H1 (cell line): ENCODE results near the gene EXOSC5. TPM values are rescaled to one million over a fixed set of nuclear protein-coding genes. Genes with fewer than 3 reads are reported as not detected.

Experiments
- CTCF ChIA-PET: fragments of 300-600 bp; sonication (Branson Sonifier 250); formaldehyde crosslinking; loops from one replicate; lab custom pipeline; 2021; ENCODE audit not compliant: partially characterized antibody; lab: Charles Lee
- POLR2A ChIA-PET: fragments of 300-600 bp; sonication (Branson Sonifier 250); formaldehyde crosslinking; loops from one replicate; lab custom pipeline; 2021; ENCODE audit warnings: inconsistent platforms; ENCODE audit not compliant: partially characterized antibody; lab: Charles Lee
- DNase-seq, 2 experiments: peaks; one replicate each; pipeline versions ENCODE4 v3.0.0 to v3.0.0-alpha.2; 2010 to 2022; ENCODE audit warnings: low spot score in 2 of 2, low read depth in 1 of 2, mixed read lengths in 1 of 2
- FAIRE-seq: peaks from 2 replicates; lab custom pipeline; 2011; peaks lifted over from hg19 to GRCh38; lab: Jason Lieb, UNC
- H2AFZ ChIP-seq: 2 replicates; pipeline ENCODE4 v1.8.1; 2012; ENCODE audit warnings: low read length, inconsistent platforms
- H2AK5ac ChIP-seq: 2 replicates; pipeline ENCODE4 v1.6.1; 2013; ENCODE audit warnings: low read depth, low read length
- H2BK120ac ChIP-seq: replicated peaks from 2 replicates; pipeline ENCODE3; 2013; ENCODE audit warnings: low read depth, low read length, inconsistent platforms
- H2BK12ac ChIP-seq: 2 replicates; pipeline ENCODE4 v1.6.1; 2013; ENCODE audit warnings: low read depth, low read length
- H2BK15ac ChIP-seq: 2 replicates; pipeline ENCODE4 v1.6.1; 2013; ENCODE audit warnings: low read length
- H2BK20ac ChIP-seq: 2 replicates; pipeline ENCODE4 v1.6.1; 2013; ENCODE audit warnings: low read length
- H2BK5ac ChIP-seq: 2 replicates; pipeline ENCODE4 v1.6.1; 2013; ENCODE audit warnings: low read depth, low read length
- H3K14ac ChIP-seq: 2 replicates; pipeline ENCODE4 v1.6.1; 2013; ENCODE audit warnings: inconsistent platforms; ENCODE audit not compliant: insufficient read length
- H3K18ac ChIP-seq: 2 replicates; pipeline ENCODE4 v1.6.1; 2013; ENCODE audit warnings: low read length; ENCODE audit errors: extremely low read depth
- H3K23ac ChIP-seq: 2 replicates; pipeline ENCODE4 v1.6.1; 2013; ENCODE audit warnings: inconsistent platforms; ENCODE audit not compliant: insufficient read length
- H3K23me2 ChIP-seq: 2 replicates; pipeline ENCODE4 v1.6.1; 2013; ENCODE audit warnings: low read depth, low read length
- H3K27ac ChIP-seq: 2 replicates; pipeline ENCODE4 v1.6.1; 2011; ENCODE audit warnings: low read depth, low read length, inconsistent platforms
- H3K27me3 ChIP-seq, 4 experiments: replicated peaks in 1 of 4; 1 replicate in 1 of 4; 2 replicates in 3 of 4; pipeline versions ENCODE4 v1.6.1 to v1.8.1; 2011 to 2013; ENCODE audit warnings: low read length in 3 of 4, mild to moderate bottlenecking in 3 of 4, inconsistent platforms in 2 of 4, mixed read lengths in 2 of 4, moderate library complexity in 1 of 4; ENCODE audit not compliant: control insufficient read depth in 3 of 4, insufficient read depth in 3 of 4; ENCODE audit errors: extremely low read depth in 1 of 4
- H3K36me3 ChIP-seq, 4 experiments: 2 replicates each; pipeline versions ENCODE4 v1.6.1 to v1.8.1; 2011 to 2013; ENCODE audit warnings: mild to moderate bottlenecking in 4 of 4, low read length in 3 of 4, moderate library complexity in 2 of 4, control low read depth in 1 of 4, inconsistent platforms in 1 of 4; ENCODE audit not compliant: insufficient read depth in 4 of 4, control insufficient read depth in 2 of 4
- H3K4ac ChIP-seq: replicated peaks from 2 replicates; pipeline ENCODE3; 2013; ENCODE audit warnings: low read length, low read depth, mixed read lengths, inconsistent platforms; ENCODE audit not compliant: insufficient read length
- H3K4me1 ChIP-seq, 4 experiments: replicated peaks in 1 of 4; 1 replicate in 1 of 4; 2 replicates in 3 of 4; pipeline versions ENCODE4 v1.6.1 to v1.8.1; 2011 to 2013; ENCODE audit warnings: low read length in 3 of 4, inconsistent platforms in 2 of 4, mixed read lengths in 1 of 4; ENCODE audit not compliant: insufficient read depth in 4 of 4, control insufficient read depth in 3 of 4
- H3K4me2 ChIP-seq, 2 experiments: 2 replicates each; pipeline versions ENCODE4 v1.6.1 to v1.8.1; 2011 to 2013; ENCODE audit warnings: low read depth in 2 of 2, low read length in 2 of 2, control low read depth in 1 of 2, inconsistent platforms in 1 of 2, mild to moderate bottlenecking in 1 of 2; ENCODE audit not compliant: insufficient read depth in 1 of 2
- H3K4me3 ChIP-seq, 4 experiments: fragments of 200-600, 300-600 bp in 1 of 4; sonication (generic), shearing (Covaris generic), sonication (Bioruptor Twin) in 1 of 4; 2 replicates each; pipeline versions ENCODE4 v1.5.1 to v1.8.1; 2011 to 2016; ENCODE audit warnings: low read length in 4 of 4, low read depth in 3 of 4, control low read depth in 2 of 4, inconsistent platforms in 2 of 4, mild to moderate bottlenecking in 2 of 4, mixed read lengths in 1 of 4, moderate library complexity in 1 of 4; ENCODE audit not compliant: insufficient read depth in 2 of 4; ENCODE audit errors: extremely low read depth in 1 of 4
- H3K56ac ChIP-seq: replicated peaks from 2 replicates; pipeline ENCODE3; 2013; ENCODE audit warnings: low read depth, mild to moderate bottlenecking, mixed read lengths, low read length, inconsistent platforms; ENCODE audit not compliant: insufficient read length
- H3K79me1 ChIP-seq: 2 replicates; pipeline ENCODE4 v1.6.1; 2013; ENCODE audit warnings: low read depth, low read length, control low read depth
- H3K79me2 ChIP-seq, 2 experiments: 2 replicates each; pipeline versions ENCODE4 v1.6.1 to v1.8.1; 2012 to 2013; ENCODE audit warnings: low read length in 2 of 2, mild to moderate bottlenecking in 2 of 2, inconsistent platforms in 1 of 2; ENCODE audit not compliant: insufficient read depth in 2 of 2, control insufficient read depth in 1 of 2
- H3K9ac ChIP-seq, 4 experiments: replicated peaks in 1 of 4; 1 replicate in 1 of 4; 2 replicates in 3 of 4; pipeline versions ENCODE4 v1.6.1 to v1.8.1; 2011 to 2013; ENCODE audit warnings: low read depth in 3 of 4, low read length in 3 of 4, control low read depth in 2 of 4, mild to moderate bottlenecking in 2 of 4, moderate library complexity in 2 of 4, inconsistent platforms in 1 of 4; ENCODE audit errors: extremely low read depth in 1 of 4
- H3K9me3 ChIP-seq, 2 experiments: 2 replicates each; pipeline versions ENCODE4 v1.6.1 to v1.8.1; 2012 to 2013; ENCODE audit warnings: mild to moderate bottlenecking in 2 of 2, moderate library complexity in 2 of 2, control low read depth in 1 of 2, inconsistent platforms in 1 of 2, low read depth in 1 of 2, low read length in 1 of 2, mixed read lengths in 1 of 2; ENCODE audit not compliant: insufficient read depth in 2 of 2
- H4K20me1 ChIP-seq, 2 experiments: replicated peaks in 1 of 2; 2 replicates each; pipeline versions ENCODE3 to v1.8.1; 2011 to 2013; ENCODE audit warnings: inconsistent platforms in 2 of 2, low read length in 2 of 2, mild to moderate bottlenecking in 1 of 2; ENCODE audit not compliant: insufficient read depth in 2 of 2, control insufficient read depth in 1 of 2
- H4K5ac ChIP-seq: 2 replicates; pipeline ENCODE4 v1.6.1; 2013; ENCODE audit warnings: low read length, low read depth, mixed read lengths, inconsistent platforms; ENCODE audit not compliant: insufficient read length
- H4K8ac ChIP-seq: 2 replicates; pipeline ENCODE4 v1.8.0; 2013; ENCODE audit warnings: mild to moderate bottlenecking, moderate library complexity, low read length, inconsistent platforms; ENCODE audit not compliant: insufficient read depth; ENCODE audit errors: extremely low read depth
- H4K91ac ChIP-seq: replicated peaks from 2 replicates; pipeline ENCODE3; 2013; ENCODE audit warnings: low read length, mixed read lengths, inconsistent platforms; ENCODE audit not compliant: insufficient read length
- BRCA1 ChIP-seq: IDR thresholded peaks from 2 replicates; pipeline ENCODE4 v1.6.1; 2012; ENCODE audit warnings: low read depth, low read length, improper control_type of control experiment
- CHD1 ChIP-seq: IDR thresholded peaks from 2 replicates; pipeline ENCODE4 v1.6.1; 2012; ENCODE audit warnings: low read depth, low read length, improper control_type of control experiment
- FOSL1 ChIP-seq: IDR thresholded peaks from 2 replicates; pipeline ENCODE4 v1.6.1; 2011; ENCODE audit warnings: mild to moderate bottlenecking, low read depth, low read length, moderate library complexity; ENCODE audit not compliant: insufficient read depth
- JUN ChIP-seq: IDR thresholded peaks from 2 replicates; pipeline ENCODE4 v1.6.1; 2011; ENCODE audit warnings: low read depth, mild to moderate bottlenecking, improper control_type of control experiment, low read length
- KDM5A ChIP-seq: fragments of 200-600 bp; IDR thresholded peaks from 2 replicates; pipeline ENCODE4 v1.7.1; 2012; ENCODE audit warnings: mild to moderate bottlenecking, low read length, inconsistent platforms, mixed read lengths
- MAX ChIP-seq: IDR thresholded peaks from 2 replicates; pipeline ENCODE4 v1.6.1; 2012; ENCODE audit warnings: inconsistent platforms
- RNF2 ChIP-seq: fragments of 200-900, 300-1000 bp; sonication (generic); IDR thresholded peaks from 2 replicates; pipeline ENCODE4 v1.7.1; 2016; ENCODE audit warnings: borderline replicate concordance, low read depth, mild to moderate bottlenecking, antibody characterized with exemption, low read length; ENCODE audit not compliant: poor library complexity, severe bottlenecking; ENCODE audit errors: missing control alignments
- RXRA ChIP-seq: IDR thresholded peaks from 2 replicates; pipeline ENCODE4 v1.6.1; 2011; ENCODE audit warnings: low read depth, mild to moderate bottlenecking, low read length, moderate library complexity; ENCODE audit not compliant: insufficient read depth
- SUZ12 ChIP-seq: fragments of 200-600 bp; sonication (generic); IDR thresholded peaks from 2 replicates; pipeline ENCODE4 v1.6.1; 2012; ENCODE audit warnings: mild to moderate bottlenecking, inconsistent platforms, low read length, moderate library complexity, mixed read lengths
- ZNF274 ChIP-seq: IDR thresholded peaks from 2 replicates; pipeline ENCODE4 v1.7.0; 2012; ENCODE audit warnings: low read length, borderline replicate concordance; ENCODE audit errors: extremely low read depth
- WGBS, 2 experiments: shearing (Covaris generic) in 1 of 2; methylation state at CpG; one replicate each; pipeline versions ENCODE4 v1.1.6 to v1.1.7; 2013 to 2015; ENCODE audit warnings: low lambda C conversion rate in 2 of 2, mixed read lengths in 2 of 2, inconsistent platforms in 1 of 2, low coverage in 1 of 2, missing lambda C conversion rate in 1 of 2; ENCODE audit not compliant: insufficient replicate concordance in 2 of 2, insufficient coverage in 1 of 2, insufficient read length in 1 of 2; ENCODE audit errors: extremely low coverage in 1 of 2, missing lambda C conversion rate in 1 of 2; 5-methylcytosine and 5-hydroxymethylcytosine counted together
- polyA plus RNA-seq, 7 experiments: library from polyadenylated mRNA; depleted of rRNA in 3 of 7; stranded (reverse) in 5 of 7; unstranded in 2 of 7; fragments of >200 nt in 5 of 7; fragments of 200-250 nt in 2 of 7; gene quantifications; 1 replicate in 5 of 7; 2 replicates in 1 of 7; 4 replicates in 1 of 7; pipeline versions ENCODE4 v1.2.1 to v1.2.3, GENCODE V29; 2011 to 2013; ENCODE audit warnings: missing spikeins in 2 of 7, mixed read lengths in 2 of 7
- total RNA-seq: library from RNA; stranded (reverse); fragmentation: NEBNext Ultra II Directional; extraction: Animal tissue kit (Norgen Biotek cat#: 25700); gene quantifications from 2 replicates; pipeline ENCODE4 v1.2.1, GENCODE V29; 2021

The EXOSC5 gene
- total and polyA plus RNA-seq, 2 of the 8 experiments (the other 6 are each of a cell fraction or from before 2014, with no cell fraction given) = 56.2 to 92.8 TPM

- H4K20me1 ChIP-seq = peaks cover 0 to 1% of the 10 kb centered on the region in 2 experiments
- peaks cover 10% of the 10 kb centered on the region; the same call in 1 of the 2 replicates for H3K79me1 ChIP-seq
- peak overlapping the region; percentile 77 to 90 for H3K4me2 ChIP-seq
- WGBS, 2 experiments = 86% methylated on average over 3 of the region's 3 CpGs; no CpG with 5 or more reads in 1 of the 2 experiments
- H4K8ac ChIP-seq = no peak overlapping the region
- no peak overlapping the region for H2AFZ ChIP-seq
- no peak overlapping the region for H2BK120ac ChIP-seq
- H3K14ac ChIP-seq = no peak overlapping the region
- no peak for FAIRE-seq
- no peak overlapping the region for H3K4ac ChIP-seq
- H3K27me3 ChIP-seq = no peaks in the 10 kb centered on the region
- no peak overlapping the region for H2BK12ac ChIP-seq
- CTCF ChIA-PET = interaction anchor here (0.8 to 1.2 kb wide), 2 partner anchors 10 to 45 kb away, joined by 3 read pairs; no protein-coding TSS in a partner anchor
- peak overlapping the region; percentile 85 to 99 (median 98); a peak in 7 of 8 replicates for H3K4me3 ChIP-seq
- no peak overlapping the region for H2BK20ac ChIP-seq
- no peak overlapping the region for H4K91ac ChIP-seq
- H3K23ac ChIP-seq = no peak overlapping the region
- no peak overlapping the region for H2BK15ac ChIP-seq
- H3K36me3 ChIP-seq = no peaks in the 10 kb centered on the region
- no peak overlapping the region for H2AK5ac ChIP-seq
- H3K9me3 ChIP-seq = no peaks in the 10 kb centered on the region
- H3K79me2 ChIP-seq = peaks cover 0 to 33% of the 10 kb centered on the region in 2 experiments; a peak in 2 of 4 replicates
- peaks cover 0 to 5% (median 0%) of the 10 kb centered on the region in 4 experiments; a peak in 5 of 7 replicates for H3K4me1 ChIP-seq
- H4K5ac ChIP-seq = no peak overlapping the region
- peak overlapping the region in 2 of 4 experiments; percentile 6 to 96; a peak in 2 of 7 replicates for H3K9ac ChIP-seq
- H3K23me2 ChIP-seq = peaks cover 4% of the 10 kb centered on the region
- POLR2A ChIA-PET = interaction anchor here (0.5 to 2.0 kb wide), 5 partner anchors 9 to 41 kb away, joined by 3 to 10 read pairs (median 7); partner anchors contain the start of genes B3GNT8 and DMAC2
- no peak for DNase-seq
- H3K27ac ChIP-seq = no peak overlapping the region
- no peak overlapping the region for H3K18ac ChIP-seq
- H3K56ac ChIP-seq = no peak overlapping the region
- no peak overlapping the region for H2BK5ac ChIP-seq
- TF ChIP-seq FOSL1 (no peak), JUN (no peak), SUZ12 (no peak), BRCA1 (no peak), RXRA (no peak), ZNF274 (no peak), RNF2 (no peak), KDM5A (no peak), CHD1 (no peak), MAX (no peak)
Measured at GRCh38 chr19:41398598-41398997, 1.4 kb upstream of the EXOSC5 start.
